H1 (cell line): ENCODE data around the gene RAD23A. TPM values are rescaled to one million over a fixed set of nuclear protein-coding genes. Genes with fewer than 3 reads are reported as not detected.

Experiments used
- CEBPB ChIP-seq: IDR thresholded peaks from 2 replicates; pipeline ENCODE4 v1.6.1; 2012; ENCODE audit warnings: low read depth, low read length
- GABPA ChIP-seq: IDR thresholded peaks from 2 replicates; pipeline ENCODE4 v1.6.1; 2011; ENCODE audit warnings: mild to moderate bottlenecking, low read length, moderate library complexity, borderline replicate concordance; ENCODE audit not compliant: insufficient read depth
- SAP30 ChIP-seq: fragments of 300-600 bp; sonication (generic); IDR thresholded peaks from 2 replicates; pipeline ENCODE4 v1.7.1; 2012; ENCODE audit warnings: low read length, moderate library complexity, mild to moderate bottlenecking, inconsistent platforms; ENCODE audit not compliant: insufficient read depth, insufficient replicate concordance
- SIN3A ChIP-seq, 2 experiments: IDR thresholded peaks in 1 of 2; conservative IDR thresholded peaks in 1 of 2; 2 replicates each; pipeline ENCODE4 v1.6.1; 2011 to 2012; ENCODE audit warnings: low read length in 2 of 2, improper control_type of control experiment in 1 of 2, low read depth in 1 of 2, mild to moderate bottlenecking in 1 of 2
- TAF1 ChIP-seq: IDR thresholded peaks from 2 replicates; pipeline ENCODE4 v1.6.1; 2011; ENCODE audit warnings: mild to moderate bottlenecking, low read depth, low read length
- polyA plus RNA-seq, 7 experiments: library from polyadenylated mRNA; depleted of rRNA in 3 of 7; stranded (reverse) in 5 of 7; unstranded in 2 of 7; fragments of >200 nt in 5 of 7; fragments of 200-250 nt in 2 of 7; gene quantifications; 1 replicate in 5 of 7; 2 replicates in 1 of 7; 4 replicates in 1 of 7; pipeline versions ENCODE4 v1.2.1 to v1.2.3, GENCODE V29; 2011 to 2013; ENCODE audit warnings: missing spikeins in 2 of 7, mixed read lengths in 2 of 7
- total RNA-seq: library from RNA; stranded (reverse); fragmentation: NEBNext Ultra II Directional; extraction: Animal tissue kit (Norgen Biotek cat#: 25700); gene quantifications from 2 replicates; pipeline ENCODE4 v1.2.1, GENCODE V29; 2021
- TF ChIP-seq, protein P1 (sequence below): IDR thresholded peaks from 2 replicates; pipeline ENCODE4 v1.6.1; 2012; ENCODE audit warnings: low read length, inconsistent platforms

The RAD23A gene
- total and polyA plus RNA-seq, 2 of the 8 experiments (the other 6 are each of a cell fraction or from before 2014, with no cell fraction given): 40.0 to 76.1 TPM

DNA sequence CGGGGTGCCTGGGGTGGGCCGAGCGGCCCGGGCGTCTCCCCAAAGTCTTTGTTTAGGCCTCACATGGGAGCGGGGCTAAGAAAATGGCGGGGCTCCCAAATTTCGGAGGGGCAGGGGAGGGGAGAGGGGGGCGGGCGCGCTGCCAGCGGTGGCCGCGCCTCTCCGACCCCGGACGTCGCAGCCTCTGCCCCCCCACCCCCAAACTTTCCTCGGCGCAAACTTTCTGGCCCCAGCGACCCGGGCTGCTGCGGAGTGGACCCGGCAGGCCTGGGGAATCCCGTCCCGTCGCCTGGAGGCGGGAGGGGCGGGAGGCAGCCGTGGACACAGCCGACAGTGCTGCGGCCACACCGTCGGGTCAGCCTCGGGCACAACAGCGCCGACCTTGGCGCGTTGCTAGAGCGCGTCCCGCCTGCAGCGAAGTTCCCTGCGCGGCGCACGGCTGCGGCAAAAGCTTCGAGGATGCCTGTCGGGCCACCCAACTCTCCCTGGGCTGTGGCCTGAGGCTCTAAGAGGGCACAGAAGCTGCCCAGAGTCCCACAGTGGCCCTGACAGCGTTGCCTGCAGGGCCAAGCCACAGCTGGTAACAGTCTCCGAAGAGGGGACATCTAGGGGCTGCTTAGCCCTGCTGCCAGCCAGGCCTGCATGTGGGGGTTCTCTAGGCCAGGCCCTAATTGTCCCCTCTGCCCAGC, 50.9 kb downstream of the RAD23A start (continued):
- TF ChIP-seq SAP30 (no peak), SIN3A (conservative IDR thresholded peaks at IDR 0.05 in 1 of 2, IDR thresholded peaks at IDR 0.05 in 1 of 2; ENCODE audit: low read depth in 1 of 2, low read length in 2 of 2) (no peak), CEBPB (no peak), TAF1 (no peak), GABPA (peak; percentile 77)
- TF ChIP-seq, protein P1, sequence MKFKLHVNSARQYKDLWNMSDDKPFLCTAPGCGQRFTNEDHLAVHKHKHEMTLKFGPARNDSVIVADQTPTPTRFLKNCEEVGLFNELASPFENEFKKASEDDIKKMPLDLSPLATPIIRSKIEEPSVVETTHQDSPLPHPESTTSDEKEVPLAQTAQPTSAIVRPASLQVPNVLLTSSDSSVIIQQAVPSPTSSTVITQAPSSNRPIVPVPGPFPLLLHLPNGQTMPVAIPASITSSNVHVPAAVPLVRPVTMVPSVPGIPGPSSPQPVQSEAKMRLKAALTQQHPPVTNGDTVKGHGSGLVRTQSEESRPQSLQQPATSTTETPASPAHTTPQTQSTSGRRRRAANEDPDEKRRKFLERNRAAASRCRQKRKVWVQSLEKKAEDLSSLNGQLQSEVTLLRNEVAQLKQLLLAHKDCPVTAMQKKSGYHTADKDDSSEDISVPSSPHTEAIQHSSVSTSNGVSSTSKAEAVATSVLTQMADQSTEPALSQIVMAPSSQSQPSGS: no peak
